H1 (cell line): ENCODE measurements around the gene STARD9. TPM values are rescaled to one million over a fixed set of nuclear protein-coding genes. Genes with fewer than 3 reads are reported as not detected.
"Not testable (repeated sequence)": the region's sequence is repeated elsewhere in the genome, so short reads cannot be mapped to it uniquely, and the experiment has no call there.

ENCODE experiments used
- CTCF ChIA-PET: fragments of 300-600 bp; sonication (Branson Sonifier 250); formaldehyde crosslinking; loops from one replicate; lab custom pipeline; 2021; ENCODE audit not compliant: partially characterized antibody; lab: Charles Lee
- POLR2A ChIA-PET: fragments of 300-600 bp; sonication (Branson Sonifier 250); formaldehyde crosslinking; loops from one replicate; lab custom pipeline; 2021; ENCODE audit warnings: inconsistent platforms; ENCODE audit not compliant: partially characterized antibody; lab: Charles Lee
- DNase-seq, 2 experiments: peaks; one replicate each; pipeline versions ENCODE4 v3.0.0 to v3.0.0-alpha.2; 2010 to 2022; ENCODE audit warnings: low spot score in 2 of 2, low read depth in 1 of 2, mixed read lengths in 1 of 2
- FAIRE-seq: peaks from 2 replicates; lab custom pipeline; 2011; peaks lifted over from hg19 to GRCh38; lab: Jason Lieb, UNC
- H2AFZ ChIP-seq: 2 replicates; pipeline ENCODE4 v1.8.1; 2012; ENCODE audit warnings: low read length, inconsistent platforms
- H2AK5ac ChIP-seq: 2 replicates; pipeline ENCODE4 v1.6.1; 2013; ENCODE audit warnings: low read depth, low read length
- H2BK120ac ChIP-seq: replicated peaks from 2 replicates; pipeline ENCODE3; 2013; ENCODE audit warnings: low read depth, low read length, inconsistent platforms
- H2BK12ac ChIP-seq: 2 replicates; pipeline ENCODE4 v1.6.1; 2013; ENCODE audit warnings: low read depth, low read length
- H2BK15ac ChIP-seq: 2 replicates; pipeline ENCODE4 v1.6.1; 2013; ENCODE audit warnings: low read length
- H2BK20ac ChIP-seq: 2 replicates; pipeline ENCODE4 v1.6.1; 2013; ENCODE audit warnings: low read length
- H2BK5ac ChIP-seq: 2 replicates; pipeline ENCODE4 v1.6.1; 2013; ENCODE audit warnings: low read depth, low read length
- H3K14ac ChIP-seq: 2 replicates; pipeline ENCODE4 v1.6.1; 2013; ENCODE audit warnings: inconsistent platforms; ENCODE audit not compliant: insufficient read length
- H3K18ac ChIP-seq: 2 replicates; pipeline ENCODE4 v1.6.1; 2013; ENCODE audit warnings: low read length; ENCODE audit errors: extremely low read depth
- H3K23ac ChIP-seq: 2 replicates; pipeline ENCODE4 v1.6.1; 2013; ENCODE audit warnings: inconsistent platforms; ENCODE audit not compliant: insufficient read length
- H3K23me2 ChIP-seq: 2 replicates; pipeline ENCODE4 v1.6.1; 2013; ENCODE audit warnings: low read depth, low read length
- H3K27ac ChIP-seq: 2 replicates; pipeline ENCODE4 v1.6.1; 2011; ENCODE audit warnings: low read depth, low read length, inconsistent platforms
- H3K27me3 ChIP-seq, 4 experiments: replicated peaks in 1 of 4; 1 replicate in 1 of 4; 2 replicates in 3 of 4; pipeline versions ENCODE4 v1.6.1 to v1.8.1; 2011 to 2013; ENCODE audit warnings: low read length in 3 of 4, mild to moderate bottlenecking in 3 of 4, inconsistent platforms in 2 of 4, mixed read lengths in 2 of 4, moderate library complexity in 1 of 4; ENCODE audit not compliant: control insufficient read depth in 3 of 4, insufficient read depth in 3 of 4; ENCODE audit errors: extremely low read depth in 1 of 4
- H3K36me3 ChIP-seq, 4 experiments: 2 replicates each; pipeline versions ENCODE4 v1.6.1 to v1.8.1; 2011 to 2013; ENCODE audit warnings: mild to moderate bottlenecking in 4 of 4, low read length in 3 of 4, moderate library complexity in 2 of 4, control low read depth in 1 of 4, inconsistent platforms in 1 of 4; ENCODE audit not compliant: insufficient read depth in 4 of 4, control insufficient read depth in 2 of 4
- H3K4ac ChIP-seq: replicated peaks from 2 replicates; pipeline ENCODE3; 2013; ENCODE audit warnings: low read length, low read depth, mixed read lengths, inconsistent platforms; ENCODE audit not compliant: insufficient read length
- H3K4me1 ChIP-seq, 4 experiments: replicated peaks in 1 of 4; 1 replicate in 1 of 4; 2 replicates in 3 of 4; pipeline versions ENCODE4 v1.6.1 to v1.8.1; 2011 to 2013; ENCODE audit warnings: low read length in 3 of 4, inconsistent platforms in 2 of 4, mixed read lengths in 1 of 4; ENCODE audit not compliant: insufficient read depth in 4 of 4, control insufficient read depth in 3 of 4
- H3K4me2 ChIP-seq, 2 experiments: 2 replicates each; pipeline versions ENCODE4 v1.6.1 to v1.8.1; 2011 to 2013; ENCODE audit warnings: low read depth in 2 of 2, low read length in 2 of 2, control low read depth in 1 of 2, inconsistent platforms in 1 of 2, mild to moderate bottlenecking in 1 of 2; ENCODE audit not compliant: insufficient read depth in 1 of 2
- H3K4me3 ChIP-seq, 4 experiments: fragments of 200-600, 300-600 bp in 1 of 4; sonication (generic), shearing (Covaris generic), sonication (Bioruptor Twin) in 1 of 4; 2 replicates each; pipeline versions ENCODE4 v1.5.1 to v1.8.1; 2011 to 2016; ENCODE audit warnings: low read length in 4 of 4, low read depth in 3 of 4, control low read depth in 2 of 4, inconsistent platforms in 2 of 4, mild to moderate bottlenecking in 2 of 4, mixed read lengths in 1 of 4, moderate library complexity in 1 of 4; ENCODE audit not compliant: insufficient read depth in 2 of 4; ENCODE audit errors: extremely low read depth in 1 of 4
- H3K56ac ChIP-seq: replicated peaks from 2 replicates; pipeline ENCODE3; 2013; ENCODE audit warnings: low read depth, mild to moderate bottlenecking, mixed read lengths, low read length, inconsistent platforms; ENCODE audit not compliant: insufficient read length
- H3K79me1 ChIP-seq: 2 replicates; pipeline ENCODE4 v1.6.1; 2013; ENCODE audit warnings: low read depth, low read length, control low read depth
- H3K79me2 ChIP-seq, 2 experiments: 2 replicates each; pipeline versions ENCODE4 v1.6.1 to v1.8.1; 2012 to 2013; ENCODE audit warnings: low read length in 2 of 2, mild to moderate bottlenecking in 2 of 2, inconsistent platforms in 1 of 2; ENCODE audit not compliant: insufficient read depth in 2 of 2, control insufficient read depth in 1 of 2
- H3K9ac ChIP-seq, 4 experiments: replicated peaks in 1 of 4; 1 replicate in 1 of 4; 2 replicates in 3 of 4; pipeline versions ENCODE4 v1.6.1 to v1.8.1; 2011 to 2013; ENCODE audit warnings: low read depth in 3 of 4, low read length in 3 of 4, control low read depth in 2 of 4, mild to moderate bottlenecking in 2 of 4, moderate library complexity in 2 of 4, inconsistent platforms in 1 of 4; ENCODE audit errors: extremely low read depth in 1 of 4
- H3K9me3 ChIP-seq, 2 experiments: 2 replicates each; pipeline versions ENCODE4 v1.6.1 to v1.8.1; 2012 to 2013; ENCODE audit warnings: mild to moderate bottlenecking in 2 of 2, moderate library complexity in 2 of 2, control low read depth in 1 of 2, inconsistent platforms in 1 of 2, low read depth in 1 of 2, low read length in 1 of 2, mixed read lengths in 1 of 2; ENCODE audit not compliant: insufficient read depth in 2 of 2
- H4K20me1 ChIP-seq, 2 experiments: replicated peaks in 1 of 2; 2 replicates each; pipeline versions ENCODE3 to v1.8.1; 2011 to 2013; ENCODE audit warnings: inconsistent platforms in 2 of 2, low read length in 2 of 2, mild to moderate bottlenecking in 1 of 2; ENCODE audit not compliant: insufficient read depth in 2 of 2, control insufficient read depth in 1 of 2
- H4K5ac ChIP-seq: 2 replicates; pipeline ENCODE4 v1.6.1; 2013; ENCODE audit warnings: low read length, low read depth, mixed read lengths, inconsistent platforms; ENCODE audit not compliant: insufficient read length
- H4K8ac ChIP-seq: 2 replicates; pipeline ENCODE4 v1.8.0; 2013; ENCODE audit warnings: mild to moderate bottlenecking, moderate library complexity, low read length, inconsistent platforms; ENCODE audit not compliant: insufficient read depth; ENCODE audit errors: extremely low read depth
- H4K91ac ChIP-seq: replicated peaks from 2 replicates; pipeline ENCODE3; 2013; ENCODE audit warnings: low read length, mixed read lengths, inconsistent platforms; ENCODE audit not compliant: insufficient read length
- WGBS, 2 experiments: shearing (Covaris generic) in 1 of 2; methylation state at CpG; one replicate each; pipeline versions ENCODE4 v1.1.6 to v1.1.7; 2013 to 2015; ENCODE audit warnings: low lambda C conversion rate in 2 of 2, mixed read lengths in 2 of 2, inconsistent platforms in 1 of 2, low coverage in 1 of 2, missing lambda C conversion rate in 1 of 2; ENCODE audit not compliant: insufficient replicate concordance in 2 of 2, insufficient coverage in 1 of 2, insufficient read length in 1 of 2; ENCODE audit errors: extremely low coverage in 1 of 2, missing lambda C conversion rate in 1 of 2; 5-methylcytosine and 5-hydroxymethylcytosine counted together
- polyA plus RNA-seq, 7 experiments: library from polyadenylated mRNA; depleted of rRNA in 3 of 7; stranded (reverse) in 5 of 7; unstranded in 2 of 7; fragments of >200 nt in 5 of 7; fragments of 200-250 nt in 2 of 7; gene quantifications; 1 replicate in 5 of 7; 2 replicates in 1 of 7; 4 replicates in 1 of 7; pipeline versions ENCODE4 v1.2.1 to v1.2.3, GENCODE V29; 2011 to 2013; ENCODE audit warnings: missing spikeins in 2 of 7, mixed read lengths in 2 of 7
- total RNA-seq: library from RNA; stranded (reverse); fragmentation: NEBNext Ultra II Directional; extraction: Animal tissue kit (Norgen Biotek cat#: 25700); gene quantifications from 2 replicates; pipeline ENCODE4 v1.2.1, GENCODE V29; 2021

STARD9 gene
- total and polyA plus RNA-seq, 2 of the 8 experiments (the other 6 are each of a cell fraction or from before 2014, with no cell fraction given) = 2.8 to 7.0 TPM

DNA sequence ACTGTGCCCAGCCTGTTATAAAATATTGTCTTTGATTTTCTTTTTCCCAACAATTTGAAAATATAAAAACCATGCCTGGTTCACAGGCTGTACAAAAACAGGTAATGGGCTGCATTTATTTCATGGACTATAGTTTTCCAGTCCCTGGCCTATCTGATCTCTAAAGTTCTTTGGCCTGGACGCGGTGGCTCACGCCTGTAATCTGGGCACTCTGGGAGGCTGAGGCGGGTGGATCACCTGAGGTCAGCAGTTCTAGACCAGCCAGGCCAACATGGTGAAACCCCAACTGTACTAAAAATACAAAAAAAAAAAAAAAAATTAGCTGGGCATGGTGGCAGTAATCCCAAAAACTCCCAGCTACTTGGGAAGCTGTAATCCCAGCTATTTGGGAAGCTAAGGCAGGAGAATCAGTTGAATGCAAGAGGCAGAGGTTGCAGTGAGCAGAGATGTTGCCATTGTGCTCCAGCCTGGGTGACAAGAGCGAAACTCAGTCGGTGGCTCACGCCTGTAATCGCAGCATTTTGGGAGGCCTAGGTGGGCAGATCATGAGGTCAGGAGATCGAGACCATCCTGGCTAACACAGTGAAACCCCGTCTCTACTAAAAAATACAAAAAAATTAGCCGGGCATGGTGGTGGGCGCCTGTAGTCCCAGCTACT, 18.7 kb upstream of the STARD9 start:
- not testable (repeated sequence) for H2BK5ac ChIP-seq, H3K27me3 ChIP-seq, DNase-seq, H3K23ac ChIP-seq, H2AK5ac ChIP-seq, H3K23me2 ChIP-seq, H3K27ac ChIP-seq, H2BK12ac ChIP-seq, H2AFZ ChIP-seq, H4K91ac ChIP-seq, H4K20me1 ChIP-seq, H3K56ac ChIP-seq, H3K4me3 ChIP-seq, H3K9ac ChIP-seq, H3K4ac ChIP-seq, H3K4me2 ChIP-seq, H2BK20ac ChIP-seq, H3K18ac ChIP-seq, H3K4me1 ChIP-seq, H3K14ac ChIP-seq, H2BK15ac ChIP-seq, H4K5ac ChIP-seq, H4K8ac ChIP-seq, H3K79me1 ChIP-seq, H3K9me3 ChIP-seq, FAIRE-seq, H2BK120ac ChIP-seq
- ChIA-PET POLR2A (interaction anchor here (0.6 kb wide), 1 partner anchor 43 kb away, joined by 4 read pairs; no protein-coding TSS in a partner anchor), CTCF (interaction anchor here (0.6 kb wide), 2 partner anchors 30 to 562 kb away, joined by 3 read pairs; no protein-coding TSS in a partner anchor)
- Histone ChIP-seq H3K36me3 (peaks cover 0 to 24% (median 16%) of the 10 kb centered on the region in 4 experiments; a peak in 5 of 8 replicates), H3K79me2 (peaks cover 0 to 26% of the 10 kb centered on the region in 2 experiments; a peak in 2 of 4 replicates)
- 98% methylated on average over 11 of the region's 12 CpGs; no CpG with 5 or more reads in 1 of the 2 experiments for WGBS, 2 experiments
